ENCODE measurements around the gene AKAP9.
"Not testable (repeated sequence)": the region's sequence is repeated elsewhere in the genome, so short reads cannot be mapped to it uniquely, and the experiment has no call there.

AKAP9 gene

DNA sequence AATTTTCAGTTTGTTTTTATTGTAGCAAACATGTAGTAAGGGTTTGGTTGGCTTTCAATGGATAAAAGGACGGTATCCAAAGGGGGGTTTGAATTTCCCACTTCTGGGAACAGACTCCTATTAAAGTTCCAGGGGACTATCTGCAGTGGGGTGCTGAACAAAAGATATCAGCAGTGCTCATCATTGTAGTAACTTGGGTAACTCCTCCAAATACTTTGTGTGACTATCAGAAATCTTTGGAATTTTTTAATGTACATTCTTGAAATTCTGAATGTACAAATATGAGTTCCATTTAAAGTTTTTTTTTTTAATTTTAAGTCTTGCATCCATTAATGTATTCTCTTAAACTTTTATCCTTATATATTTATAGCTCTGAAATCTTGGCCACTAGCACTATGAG lies 151.5 kb downstream of the AKAP9 start:
- Histone ChIP-seq H3K27ac (no peak overlapping the region), H3K9me3 (replicated peaks in 1 of 11) (peaks cover 0 to 10% (median 5%) of the 10 kb centered on the region in 11 experiments; a peak in 7 of 22 replicates), H3K4me1 (peaks cover 0 to 13% (median 0%) of the 10 kb centered on the region in 10 experiments; a peak in 5 of 20 replicates), H3K4me3 (no peak overlapping the region), H3K9ac (no peak overlapping the region), H4K20me1 (peaks cover 0 to 4% (median 0%) of the 10 kb centered on the region in 11 experiments; a peak in 2 of 22 replicates), H3K27me3 (no peaks in the 10 kb centered on the region), H3K4me2 (no peak overlapping the region), H3K36me3 (peaks cover 81 to 100% (median 94%) of the 10 kb centered on the region in 11 experiments)
- no peak for TF ChIP-seq Cebpa-rat (IDR thresholded peaks at IDR 0.05)

GRCh38 chr7:92095380-92095779 lies 154.7 kb downstream of the AKAP9 start:
- H4K20me1 ChIP-seq, result peaks cover 0 to 4% (median 0%) of the 10 kb centered on the region in 11 experiments; a peak in 2 of 22 replicates
- H3K9ac ChIP-seq, result no peak overlapping the region
- H3K4me3 ChIP-seq, result no peak overlapping the region
- no peaks in the 10 kb centered on the region for H3K27me3 ChIP-seq
- H3K36me3 ChIP-seq, result peaks cover 81 to 100% (median 94%) of the 10 kb centered on the region in 11 experiments
- H3K4me1 ChIP-seq, result peaks cover 0 to 13% (median 0%) of the 10 kb centered on the region in 10 experiments; a peak in 5 of 20 replicates
- no peak overlapping the region for H3K27ac ChIP-seq
- TF ChIP-seq Cebpa-rat (IDR thresholded peaks at IDR 0.05), result no peak
- peak overlapping the region in 2 of 11 experiments; percentile 34 to 37; a peak in 1 of 22 replicates for H3K4me2 ChIP-seq
- H3K9me3 ChIP-seq (replicated peaks in 1 of 11), result no peaks in the 10 kb centered on the region

- no peak overlapping the region for H3K27ac ChIP-seq
These were observed 159.9 kb downstream of the AKAP9 start for GRCh38 chr7:92100534-92100933.

DNA sequence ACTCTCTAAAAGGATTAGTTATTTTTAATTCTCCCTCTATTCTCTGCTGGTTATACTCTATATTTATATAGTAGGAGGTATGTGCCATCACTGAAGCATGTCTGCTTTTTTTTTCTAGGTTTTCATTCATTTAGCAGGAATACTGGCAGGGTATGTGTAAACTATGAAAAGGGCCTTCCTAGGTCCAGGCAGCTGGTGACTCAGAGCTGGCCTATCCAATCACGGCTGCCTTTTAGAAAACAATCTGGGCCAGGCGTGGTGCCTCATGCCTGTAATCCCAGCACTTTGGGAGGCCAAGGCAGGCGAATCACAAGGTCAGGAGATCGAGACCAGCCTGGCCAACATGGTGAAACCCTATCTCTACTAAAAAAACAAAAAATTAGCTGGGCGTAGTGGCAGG lies 162.2 kb downstream of the AKAP9 start:
- not testable (repeated sequence) for H3K4me3 ChIP-seq; H3K4me2 ChIP-seq; H4K20me1 ChIP-seq; H3K27me3 ChIP-seq; H3K4me1 ChIP-seq; H3K9me3 ChIP-seq (replicated peaks in 1 of 11); H3K9ac ChIP-seq; H3K27ac ChIP-seq
- H3K36me3 ChIP-seq, result peaks cover 81 to 100% (median 96%) of the 10 kb centered on the region in 11 experiments

More at GRCh38 chr7:92100534-92100933, 159.9 kb downstream of the AKAP9 start:
- Histone ChIP-seq H3K4me2 (no peak overlapping the region), H4K20me1 (peaks cover 0 to 2% (median 0%) of the 10 kb centered on the region in 11 experiments; a peak in 1 of 22 replicates), H3K36me3 (peaks cover 87 to 100% (median 95%) of the 10 kb centered on the region in 11 experiments), H3K27me3 (no peaks in the 10 kb centered on the region), H3K9ac (no peak overlapping the region), H3K4me1 (peaks cover 0 to 3% (median 0%) of the 10 kb centered on the region in 10 experiments; a peak in 5 of 20 replicates), H3K9me3 (replicated peaks in 1 of 11) (no peaks in the 10 kb centered on the region), H3K4me3 (no peak overlapping the region)
- no peak for TF ChIP-seq Cebpa-rat (IDR thresholded peaks at IDR 0.05)

GRCh38 chr7:92108821-92109220 lies 168.2 kb downstream of the AKAP9 start:
- Histone ChIP-seq H3K4me1 (peaks cover 0 to 6% (median 0%) of the 10 kb centered on the region in 10 experiments; a peak in 2 of 20 replicates), H3K4me3 (no peak overlapping the region), H3K9ac (no peak overlapping the region), H3K27me3 (no peaks in the 10 kb centered on the region), H3K27ac (no peak overlapping the region), H3K9me3 (replicated peaks in 1 of 11) (no peaks in the 10 kb centered on the region), H4K20me1 (no peaks in the 10 kb centered on the region), H3K36me3 (peaks cover 70 to 95% (median 82%) of the 10 kb centered on the region in 11 experiments), H3K4me2 (no peak overlapping the region)
- TF ChIP-seq Cebpa-rat (IDR thresholded peaks at IDR 0.05), result no peak

GRCh38 chr7:92110857-92111256 lies 170.2 kb downstream of the AKAP9 start:
- no peak overlapping the region for H3K4me3 ChIP-seq
- H3K27ac ChIP-seq, result no peak overlapping the region
- TF ChIP-seq Cebpa-rat (IDR thresholded peaks at IDR 0.05), result no peak
- H3K9me3 ChIP-seq (replicated peaks in 1 of 11), result no peaks in the 10 kb centered on the region
- 0 out of 22 replicates have a peak, but pooled peaks cover 0 to 5% (median 0%) of the 10 kb centered on the region in 11 experiments for H4K20me1 ChIP-seq
- no peaks in the 10 kb centered on the region for H3K27me3 ChIP-seq
- H3K4me2 ChIP-seq, result no peak overlapping the region
- no peak overlapping the region for H3K9ac ChIP-seq
- peaks cover 0 to 6% (median 0%) of the 10 kb centered on the region in 10 experiments; a peak in 2 of 20 replicates for H3K4me1 ChIP-seq
- H3K36me3 ChIP-seq, result peaks cover 71 to 98% (median 84%) of the 10 kb centered on the region in 11 experiments

DNA sequence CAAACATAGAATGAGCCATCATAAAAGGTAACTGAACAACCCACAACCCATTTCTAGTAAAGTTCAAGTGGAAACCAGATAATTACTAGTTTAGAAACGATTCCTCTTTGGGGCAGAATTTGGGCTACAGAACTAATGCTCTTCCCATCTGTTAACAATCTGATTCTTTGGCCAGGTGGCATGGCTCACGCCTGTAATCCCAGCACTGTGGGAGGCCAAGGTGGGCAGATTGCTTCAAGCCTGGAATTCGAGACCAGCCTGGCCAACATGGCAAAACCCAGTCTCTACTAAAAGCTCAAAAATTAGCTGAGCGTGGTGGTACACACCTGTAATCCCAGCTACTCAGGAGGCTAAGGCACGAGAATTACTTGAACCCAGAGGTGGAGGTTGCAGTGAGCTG lies 175.2 kb downstream of the AKAP9 start:
- peaks cover 0 to 11% (median 0%) of the 10 kb centered on the region in 11 experiments; a peak in 3 of 22 replicates for H4K20me1 ChIP-seq
- H3K27ac ChIP-seq, result no peak overlapping the region

GRCh38 chr7:92116949-92117348 lies 176.3 kb downstream of the AKAP9 start:
- Histone ChIP-seq H3K27me3 (no peaks in the 10 kb centered on the region), H3K4me2 (no peak overlapping the region), H4K20me1 (peaks cover 0 to 11% (median 0%) of the 10 kb centered on the region in 11 experiments; a peak in 3 of 22 replicates), H3K4me3 (no peak overlapping the region), H3K27ac (no peak overlapping the region), H3K4me1 (no peaks in the 10 kb centered on the region), H3K36me3 (peaks cover 70 to 96% (median 81%) of the 10 kb centered on the region in 11 experiments), H3K9ac (no peak overlapping the region), H3K9me3 (replicated peaks in 1 of 11) (peaks cover 0 to 16% (median 10%) of the 10 kb centered on the region in 11 experiments; a peak in 11 of 22 replicates)
- TF ChIP-seq Cebpa-rat (IDR thresholded peaks at IDR 0.05), result no peak

More for the DNA sequence above, 175.2 kb downstream of the AKAP9 start:
- Histone ChIP-seq H3K9me3 (replicated peaks in 1 of 11) (peaks cover 0 to 6% (median under 1%) of the 10 kb centered on the region in 11 experiments; a peak in 4 of 22 replicates), H3K4me1 (peaks cover 0 to 6% (median 0%) of the 10 kb centered on the region in 10 experiments; a peak in 2 of 20 replicates), H3K4me3 (no peak overlapping the region), H3K36me3 (peaks cover 69 to 96% (median 80%) of the 10 kb centered on the region in 11 experiments), H3K4me2 (no peak overlapping the region), H3K9ac (no peak overlapping the region), H3K27me3 (no peaks in the 10 kb centered on the region)
- TF ChIP-seq Cebpa-rat (IDR thresholded peaks at IDR 0.05), result no peak

GRCh38 chr7:92119213-92119759 lies 178.6 kb downstream of the AKAP9 start:
- no peaks in the 10 kb centered on the region for H3K4me1 ChIP-seq
- no peak overlapping the region for H3K4me3 ChIP-seq
- H3K9me3 ChIP-seq (replicated peaks in 1 of 11), result peaks cover 0 to 24% (median 16%) of the 10 kb centered on the region in 11 experiments; a peak in 12 of 22 replicates
- no peak overlapping the region for H3K9ac ChIP-seq
- no peak for TF ChIP-seq Cebpa-rat (IDR thresholded peaks at IDR 0.05)
- H3K27ac ChIP-seq, result no peak overlapping the region
- no peak overlapping the region for H3K4me2 ChIP-seq
- peaks cover 0 to 11% (median 0%) of the 10 kb centered on the region in 11 experiments; a peak in 3 of 22 replicates for H4K20me1 ChIP-seq
- peaks cover 85 to 100% (median 95%) of the 10 kb centered on the region in 11 experiments for H3K36me3 ChIP-seq
- no peaks in the 10 kb centered on the region for H3K27me3 ChIP-seq
